ENCODE measurements around the gene TRHDE.

- TF ChIP-seq CTCF (IDR thresholded peaks at IDR 0.05) (no peak), POLR2A (IDR thresholded peaks at IDR 0.05) (no peak), POLR2AphosphoS5 (IDR thresholded peaks at IDR 0.05) (no peak)
Measured at GRCh38 chr12:72291175-72291574, 19.0 kb downstream of the TRHDE start.

All from sigmoid colon (tissue), 4 donors.